MG63 (cell line): ENCODE results near the gene SCUBE3. TPM values are rescaled to one million over a fixed set of nuclear protein-coding genes. Genes with fewer than 3 reads are reported as not detected.

Experiments
- DNase-seq: peaks from one replicate; pipeline ENCODE4 v3.0.0-alpha.2; 2020
- H3K27me3 ChIP-seq: fragments of 250-450 bp; sonication (Bioruptor Pico); 2 replicates; pipeline ENCODE4 v1.5.1; 2020; ENCODE audit warnings: mild to moderate bottlenecking, moderate library complexity
- H3K36me3 ChIP-seq: fragments of 250-450 bp; sonication (Bioruptor Pico); 2 replicates; pipeline ENCODE4 v1.5.1; 2020; ENCODE audit warnings: mild to moderate bottlenecking, moderate library complexity
- H3K4me3 ChIP-seq: fragments of 250-450 bp; sonication (Bioruptor Pico); 2 replicates; pipeline ENCODE4 v1.5.1; 2020; ENCODE audit warnings: mild to moderate bottlenecking, moderate library complexity
- H3K9me3 ChIP-seq: fragments of 250-450 bp; sonication (Bioruptor Pico); 2 replicates; pipeline ENCODE4 v1.5.1; 2020; ENCODE audit warnings: mild to moderate bottlenecking, moderate library complexity
- total RNA-seq: library from RNA; depleted of rRNA; stranded (reverse); fragments of >200 nt; shearing (Covaris generic); gene quantifications from 2 replicates; pipeline ENCODE4 v1.2.3, GENCODE V29; 2014; ENCODE audit warnings: low replicate concordance; rRNA removed

The SCUBE3 gene
- total RNA-seq, 1 experiment from 2014 or later = 4.2 TPM

- Histone ChIP-seq H3K27me3 (no peaks in the 10 kb centered on the region), H3K4me3 (no peak overlapping the region), H3K36me3 (peaks cover 5% of the 10 kb centered on the region), H3K9me3 (no peaks in the 10 kb centered on the region)
- DNase-seq = no peak
These were observed 82.0 kb downstream of the SCUBE3 start for GRCh38 chr6:35295521-35296315.

DNA sequence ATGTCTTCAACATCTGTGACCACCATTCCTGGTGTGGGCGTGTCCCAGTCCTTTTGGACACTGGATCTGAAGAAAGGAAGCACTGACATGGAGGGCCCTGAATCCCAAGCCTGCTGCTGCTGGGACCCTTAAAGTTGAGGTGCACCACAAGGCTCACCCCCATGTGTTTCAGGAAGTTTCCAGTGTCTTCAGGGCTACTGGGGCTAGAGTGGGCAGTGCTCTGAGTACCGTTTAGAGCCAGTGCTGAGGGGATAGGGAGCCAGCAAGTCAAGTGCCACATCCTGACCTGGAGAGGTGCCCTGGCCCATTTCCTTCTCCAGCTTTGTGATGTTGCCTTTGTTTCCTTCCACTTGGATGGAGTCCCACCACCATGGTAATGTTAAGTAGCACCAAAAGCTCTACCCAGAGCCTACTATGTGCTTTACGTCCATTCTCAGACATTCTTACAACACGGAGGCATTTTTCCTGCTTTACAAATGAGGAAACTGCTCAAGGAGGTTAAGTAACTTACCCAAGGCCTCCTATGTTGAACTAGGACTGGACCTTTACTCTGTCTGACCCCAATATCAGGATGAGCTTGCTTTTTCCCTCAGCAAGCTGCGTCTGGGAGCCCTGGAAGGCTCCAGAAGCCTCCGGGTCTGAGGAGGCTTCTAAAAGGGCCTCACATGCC, 83.3 kb downstream of the SCUBE3 start:
- no peak for DNase-seq
- H3K36me3 ChIP-seq = peaks cover 5% of the 10 kb centered on the region
- H3K4me3 ChIP-seq = no peak overlapping the region
- no peaks in the 10 kb centered on the region for H3K9me3 ChIP-seq
- H3K27me3 ChIP-seq = no peaks in the 10 kb centered on the region

DNA sequence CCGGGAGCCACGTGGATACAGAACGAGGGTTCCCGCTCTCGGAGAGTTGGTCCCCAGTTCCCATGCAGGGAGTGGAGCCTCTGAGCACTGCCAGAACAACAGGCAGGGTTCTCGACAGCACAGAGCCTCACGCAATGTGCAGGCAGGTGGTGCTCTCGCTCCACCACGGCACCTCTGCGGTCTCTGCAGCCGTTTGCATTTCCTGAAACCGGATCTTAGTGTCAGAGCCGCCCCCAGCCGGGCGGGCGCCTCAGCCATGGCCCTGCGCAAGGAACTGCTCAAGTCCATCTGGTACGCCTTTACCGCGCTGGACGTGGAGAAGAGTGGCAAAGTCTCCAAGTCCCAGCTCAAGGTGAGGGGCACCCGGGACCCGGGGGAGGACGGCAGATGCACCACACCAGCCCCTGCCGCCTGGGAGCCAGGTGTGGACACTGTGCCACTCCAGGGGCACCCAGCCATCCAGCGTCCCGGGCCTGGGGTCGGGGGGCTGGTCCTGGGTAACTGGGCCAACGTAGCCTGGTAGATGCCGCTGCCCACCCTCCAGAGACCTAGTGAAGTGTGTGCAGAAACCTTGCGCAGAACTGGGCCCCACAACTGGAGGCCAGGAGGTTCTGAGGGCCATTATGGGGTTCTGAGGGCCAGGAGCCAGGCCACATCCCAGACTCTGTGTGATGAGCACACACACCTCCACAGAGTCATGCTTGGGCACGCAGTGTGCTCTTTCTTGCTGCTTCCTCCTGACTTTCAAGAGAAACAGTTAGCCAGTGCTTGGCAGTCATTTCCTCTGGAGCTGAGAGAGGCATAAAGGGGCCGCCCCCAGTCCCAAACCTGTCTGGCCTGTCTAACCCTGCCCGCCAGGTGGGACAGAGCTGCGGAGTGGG, 84.1 kb downstream of the SCUBE3 start, which contains the start of gene DEF6:
Gene DEF6, plus strand, starts transcription at position 218 of the 881 bp plus-strand sequence. Its CDS starts 39 bp downstream, at position 257.
- DNase-seq = no peak
- H3K36me3 ChIP-seq = peaks cover 5% of the 10 kb centered on the region
- H3K4me3 ChIP-seq = no peak within 1 kb of the TSS
- no peaks in the 10 kb centered on the region for H3K27me3 ChIP-seq
- H3K9me3 ChIP-seq = no peaks in the 10 kb centered on the region

DNA sequence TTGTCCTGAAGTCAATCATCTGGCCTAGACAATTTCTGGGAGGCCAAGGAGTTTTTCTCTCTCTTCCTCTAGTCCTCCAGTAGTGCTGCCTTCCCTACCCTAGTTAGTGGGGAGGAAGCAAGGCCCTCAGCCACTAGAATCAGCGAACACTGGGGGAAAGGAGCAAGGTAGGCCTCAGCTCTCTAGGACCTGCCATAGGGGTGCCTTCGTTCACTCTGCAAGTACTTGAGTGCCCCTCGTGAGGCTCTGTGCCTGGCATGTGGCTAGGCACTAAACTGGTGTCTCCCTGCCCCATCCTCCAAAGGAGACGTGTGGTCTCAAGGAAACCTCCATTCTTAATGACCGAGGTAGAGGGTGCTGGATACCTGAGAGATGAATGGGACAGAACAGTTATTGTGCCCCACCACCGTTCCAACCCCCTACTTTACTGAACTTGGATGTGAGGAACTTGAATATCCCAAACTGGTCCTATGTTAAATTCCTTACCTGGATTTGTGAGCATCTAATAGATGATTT, 84.9 kb downstream of the SCUBE3 start:
- no peaks in the 10 kb centered on the region for H3K27me3 ChIP-seq
- no peak overlapping the region for H3K4me3 ChIP-seq
- no peak for DNase-seq
- peaks cover 5% of the 10 kb centered on the region for H3K36me3 ChIP-seq
- no peaks in the 10 kb centered on the region for H3K9me3 ChIP-seq

GRCh38 chr6:35299674-35300073, 85.9 kb downstream of the SCUBE3 start:
- no peaks in the 10 kb centered on the region for H3K9me3 ChIP-seq
- no peak for DNase-seq
- H3K4me3 ChIP-seq = no peak overlapping the region
- H3K36me3 ChIP-seq = peaks cover 2% of the 10 kb centered on the region
- H3K27me3 ChIP-seq = no peaks in the 10 kb centered on the region

- no peaks in the 10 kb centered on the region for H3K9me3 ChIP-seq
- no peak overlapping the region for H3K4me3 ChIP-seq
- H3K36me3 ChIP-seq = no peaks in the 10 kb centered on the region
These were observed 87.1 kb downstream of the SCUBE3 start for GRCh38 chr6:35300848-35301247.

More at GRCh38 chr6:35300848-35301247, 87.1 kb downstream of the SCUBE3 start:
- DNase-seq = no peak
- no peaks in the 10 kb centered on the region for H3K27me3 ChIP-seq

Other genes with a start within 250 kb of the SCUBE3 start
- gene TCP11, start 72.6 kb upstream of the SCUBE3 start, total RNA-seq = 0.25 TPM in 1 of 2 replicates, not detected in the other
- 14.2 and 14.9 TPM in 2 replicates for gene ZNF76, start 45.8 kb downstream of the SCUBE3 start, total RNA-seq
- 0.33 TPM in 1 of 2 replicates, not detected in the other for gene DEF6, start 83.9 kb downstream of the SCUBE3 start, total RNA-seq
- gene PPARD, start 128.6 kb downstream of the SCUBE3 start, total RNA-seq = 5.9 and 15.7 TPM in 2 replicates
- gene FANCE, start 238.4 kb downstream of the SCUBE3 start, total RNA-seq = 20.1 and 28.0 TPM in 2 replicates